AML-193 (cell line): Measurements from ENCODE around the gene ZC3H11A.

Experiments used
- DNase-seq, 2 experiments: peaks; one replicate each; lab custom pipeline; 2025; lab: John Stamatoyannopoulos, UW

The ZC3H11A gene

GRCh38 chr1:203842559-203842876 lies 47.1 kb downstream of the ZC3H11A start:
- DNase-seq = no peak

- no peak for DNase-seq
Measured at GRCh38 chr1:203843435-203843834, 48.0 kb downstream of the ZC3H11A start.
